Astrocyte (in vitro differentiated cells and primary cell): Measurements from ENCODE around the gene CD79A. TPM values are rescaled to one million over a fixed set of nuclear protein-coding genes. Genes with fewer than 3 reads are reported as not detected.

Source experiments
- DNase-seq: peaks from one replicate; pipeline ENCODE4 v3.0.0-alpha.2; 2010; ENCODE audit warnings: low read depth
- FAIRE-seq: peaks from 2 replicates; lab custom pipeline; 2011; peaks lifted over from hg19 to GRCh38; lab: Jason Lieb, UNC
- H2AFZ ChIP-seq: 2 replicates; pipeline ENCODE4 v1.6.0; 2012; ENCODE audit warnings: low read depth, low read length, inconsistent platforms
- H3K27ac ChIP-seq: 2 replicates; pipeline ENCODE4 v1.5.1; 2011; ENCODE audit warnings: low read depth, low read length, inconsistent platforms
- H3K27me3 ChIP-seq: 2 replicates; pipeline ENCODE4 v1.6.0; 2011; ENCODE audit warnings: low read length, inconsistent platforms; ENCODE audit not compliant: insufficient read depth
- H3K36me3 ChIP-seq: 2 replicates; pipeline ENCODE4 v1.5.1; 2011; ENCODE audit warnings: low read length, inconsistent platforms; ENCODE audit not compliant: insufficient read depth
- H3K4me1 ChIP-seq: 2 replicates; pipeline ENCODE4 v1.5.1; 2011; ENCODE audit warnings: low read length, inconsistent platforms; ENCODE audit not compliant: insufficient read depth
- H3K4me2 ChIP-seq: 2 replicates; pipeline ENCODE4 v1.6.0; 2012; ENCODE audit warnings: low read length, inconsistent platforms
- H3K4me3 ChIP-seq: 2 replicates; pipeline ENCODE4 v1.5.1; 2011; ENCODE audit warnings: low read depth, mild to moderate bottlenecking, low read length, inconsistent platforms; ENCODE audit not compliant: insufficient read depth
- H3K79me2 ChIP-seq: 2 replicates; pipeline ENCODE4 v1.6.0; 2012; ENCODE audit warnings: mild to moderate bottlenecking, low read length, inconsistent platforms; ENCODE audit not compliant: insufficient read depth
- H3K9ac ChIP-seq: 2 replicates; pipeline ENCODE4 v1.6.0; 2012; ENCODE audit warnings: mild to moderate bottlenecking, low read length, inconsistent platforms
- H3K9me3 ChIP-seq: 2 replicates; pipeline ENCODE4 v1.5.1; 2012; ENCODE audit warnings: low read depth, mild to moderate bottlenecking, low read length, inconsistent platforms; ENCODE audit not compliant: insufficient read depth
- H4K20me1 ChIP-seq: 2 replicates; pipeline ENCODE4 v1.6.0; 2012; ENCODE audit warnings: low read length, inconsistent platforms; ENCODE audit not compliant: insufficient read depth
- H3K27ac Mint-ChIP-seq: one replicate; pipeline ENCODE4 v1.8.0; 2021; ENCODE audit warnings: mild to moderate bottlenecking, mixed read lengths; ENCODE audit not compliant: unreplicated experiment
- H3K27me3 Mint-ChIP-seq: one replicate; pipeline ENCODE4 v1.8.0; 2021; ENCODE audit warnings: low read depth, mixed read lengths; ENCODE audit not compliant: unreplicated experiment
- H3K36me3 Mint-ChIP-seq: one replicate; pipeline ENCODE4 v1.8.0; 2021; ENCODE audit warnings: low read depth, mixed read lengths; ENCODE audit not compliant: unreplicated experiment
- H3K4me1 Mint-ChIP-seq: one replicate; pipeline ENCODE4 v1.8.0; 2021; ENCODE audit warnings: low read depth, mixed read lengths; ENCODE audit not compliant: unreplicated experiment
- H3K4me3 Mint-ChIP-seq: one replicate; pipeline ENCODE4 v1.8.0; 2021; ENCODE audit warnings: mild to moderate bottlenecking, moderate library complexity, mixed read lengths; ENCODE audit not compliant: unreplicated experiment
- H3K9me3 Mint-ChIP-seq: one replicate; pipeline ENCODE4 v1.8.0; 2021; ENCODE audit warnings: mild to moderate bottlenecking, mixed read lengths; ENCODE audit not compliant: unreplicated experiment
- EZH2 ChIP-seq: IDR thresholded peaks from 2 replicates; pipeline ENCODE4 v1.6.1; 2012; ENCODE audit warnings: mild to moderate bottlenecking, low read length, inconsistent platforms; ENCODE audit not compliant: insufficient read depth
- total RNA-seq: library from RNA; stranded (reverse); gene quantifications from 2 replicates; pipeline ENCODE4 v1.2.1, GENCODE V29; 2021
- TF ChIP-seq, protein P1 (sequence below): IDR thresholded peaks from 2 replicates; pipeline ENCODE4 v1.5.1; 2011; ENCODE audit warnings: low read depth, mild to moderate bottlenecking, inconsistent platforms, low read length, moderate library complexity; ENCODE audit not compliant: insufficient read depth

Gene CD79A
- total RNA-seq, 1 donor from 2014 or later: 0.30 TPM

DNA sequence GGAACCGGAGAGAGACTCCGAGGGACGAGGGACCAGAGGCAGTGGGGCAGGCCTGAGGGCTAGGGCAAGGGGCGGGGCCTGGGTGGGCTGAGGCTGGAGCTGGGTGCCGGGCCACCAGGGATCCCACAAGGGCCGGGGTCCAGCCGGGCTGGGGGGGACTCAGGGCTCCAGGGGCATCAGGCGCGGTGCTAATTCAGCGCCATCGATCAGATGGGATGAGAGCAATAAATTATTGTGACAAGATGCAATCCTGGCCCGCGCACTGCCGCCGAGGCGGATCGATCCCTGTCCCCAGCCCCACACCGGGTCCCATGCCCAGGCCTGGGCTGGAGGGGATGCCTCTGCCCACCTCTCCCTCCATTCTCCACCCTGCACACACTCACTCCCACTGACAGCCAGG is 45.5 kb downstream of the CD79A start:
- Histone ChIP-seq H3K9me3 (peaks cover 21% of the 10 kb centered on the region), H3K4me3 (no peak overlapping the region), H3K27me3 (peaks cover 88% of the 10 kb centered on the region), H3K9ac (no peak overlapping the region), H3K27ac (no peak overlapping the region), H4K20me1 (peaks cover 24% of the 10 kb centered on the region), H3K79me2 (no peaks in the 10 kb centered on the region), H3K4me1 (no peaks in the 10 kb centered on the region), H3K36me3 (no peaks in the 10 kb centered on the region), H2AFZ (no peak overlapping the region), H3K4me2 (no peak overlapping the region)
- FAIRE-seq: no peak
- no peak overlapping the region for H3K27ac Mint-ChIP-seq
- DNase-seq: no peak
- peaks cover 4% of the 10 kb centered on the region for H3K9me3 Mint-ChIP-seq
- no peak overlapping the region for H3K4me3 Mint-ChIP-seq
- H3K4me1 Mint-ChIP-seq: no peaks in the 10 kb centered on the region
- TF ChIP-seq, protein P1, sequence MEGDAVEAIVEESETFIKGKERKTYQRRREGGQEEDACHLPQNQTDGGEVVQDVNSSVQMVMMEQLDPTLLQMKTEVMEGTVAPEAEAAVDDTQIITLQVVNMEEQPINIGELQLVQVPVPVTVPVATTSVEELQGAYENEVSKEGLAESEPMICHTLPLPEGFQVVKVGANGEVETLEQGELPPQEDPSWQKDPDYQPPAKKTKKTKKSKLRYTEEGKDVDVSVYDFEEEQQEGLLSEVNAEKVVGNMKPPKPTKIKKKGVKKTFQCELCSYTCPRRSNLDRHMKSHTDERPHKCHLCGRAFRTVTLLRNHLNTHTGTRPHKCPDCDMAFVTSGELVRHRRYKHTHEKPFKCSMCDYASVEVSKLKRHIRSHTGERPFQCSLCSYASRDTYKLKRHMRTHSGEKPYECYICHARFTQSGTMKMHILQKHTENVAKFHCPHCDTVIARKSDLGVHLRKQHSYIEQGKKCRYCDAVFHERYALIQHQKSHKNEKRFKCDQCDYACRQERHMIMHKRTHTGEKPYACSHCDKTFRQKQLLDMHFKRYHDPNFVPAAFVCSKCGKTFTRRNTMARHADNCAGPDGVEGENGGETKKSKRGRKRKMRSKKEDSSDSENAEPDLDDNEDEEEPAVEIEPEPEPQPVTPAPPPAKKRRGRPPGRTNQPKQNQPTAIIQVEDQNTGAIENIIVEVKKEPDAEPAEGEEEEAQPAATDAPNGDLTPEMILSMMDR: no peak
- peak; percentile 21 for TF ChIP-seq EZH2
- H3K27me3 Mint-ChIP-seq: peaks cover 15% of the 10 kb centered on the region
- H3K36me3 Mint-ChIP-seq: no peaks in the 10 kb centered on the region

DNA sequence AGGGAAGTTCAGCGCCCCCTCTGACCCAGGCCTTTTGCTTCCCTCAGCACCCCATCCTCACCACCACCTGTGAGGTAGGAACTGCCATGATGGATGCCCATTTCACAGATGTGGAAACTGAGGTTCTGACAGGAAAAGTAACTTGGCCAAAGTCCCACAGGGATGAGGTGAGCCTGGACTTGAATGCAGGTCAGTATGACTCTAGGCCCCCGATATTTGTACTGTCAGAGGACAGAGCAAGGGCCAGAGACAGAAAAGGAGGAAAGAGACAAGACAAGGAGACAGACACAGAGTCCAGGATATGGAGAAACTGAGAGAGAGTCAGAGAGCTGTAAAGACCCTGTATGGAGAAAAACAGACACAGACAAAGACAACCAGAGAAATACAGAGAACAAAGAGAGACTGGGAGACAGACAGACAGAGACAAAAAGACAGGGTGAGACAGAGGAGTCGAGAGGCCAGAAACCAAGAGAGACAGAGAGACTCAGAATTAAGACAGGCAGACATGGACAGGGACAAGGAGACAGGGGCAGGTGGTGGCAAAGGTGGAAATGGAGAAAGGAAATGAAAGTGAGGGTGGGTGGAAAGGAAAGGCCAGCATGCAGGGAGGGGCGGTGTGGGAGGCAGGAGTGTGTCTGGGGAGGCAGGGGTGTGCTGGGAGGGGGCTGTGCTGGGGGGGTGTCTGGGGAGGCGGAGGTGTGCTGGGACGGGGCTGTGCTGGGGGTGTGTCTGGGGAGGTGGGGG is 46.1 kb downstream of the CD79A start:
- no peaks in the 10 kb centered on the region for H3K36me3 Mint-ChIP-seq
- no peak for DNase-seq
- peaks cover 17% of the 10 kb centered on the region for H3K27me3 Mint-ChIP-seq
- peaks cover 23% of the 10 kb centered on the region for H4K20me1 ChIP-seq
- H3K4me2 ChIP-seq: no peak overlapping the region
- H3K4me3 Mint-ChIP-seq: no peak overlapping the region
- no peak overlapping the region for H3K9ac ChIP-seq
- no peak overlapping the region for H2AFZ ChIP-seq
- H3K4me1 ChIP-seq: no peaks in the 10 kb centered on the region
- H3K9me3 Mint-ChIP-seq: peaks cover 4% of the 10 kb centered on the region
- H3K4me3 ChIP-seq: no peak overlapping the region
- H3K79me2 ChIP-seq: no peaks in the 10 kb centered on the region
- no peak overlapping the region for H3K27ac ChIP-seq
- H3K9me3 ChIP-seq: peaks cover 19% of the 10 kb centered on the region
- H3K4me1 Mint-ChIP-seq: no peaks in the 10 kb centered on the region
- TF ChIP-seq, protein P1: no peak
- TF ChIP-seq EZH2: no peak
- FAIRE-seq: no peak
- peaks cover 83% of the 10 kb centered on the region for H3K27me3 ChIP-seq
- no peak overlapping the region for H3K27ac Mint-ChIP-seq
- H3K36me3 ChIP-seq: no peaks in the 10 kb centered on the region
